PFSK-1 (cell line): ENCODE measurements around the gene CDKN2B-AS1.

Experiments used
- FOXP2 ChIP-seq: optimal IDR thresholded peaks from 2 replicates; pipeline ENCODE3; 2011; ENCODE audit warnings: borderline replicate concordance, control low read depth, inconsistent platforms; ENCODE audit not compliant: insufficient read depth; ENCODE audit errors: extremely low read length, extremely low read depth
- POLR2AphosphoS5 ChIP-seq: IDR thresholded peaks from 2 replicates; pipeline ENCODE4 v1.6.1; 2012; ENCODE audit warnings: low read depth, mild to moderate bottlenecking, control low read depth, low read length, moderate library complexity
- SIN3A ChIP-seq: IDR thresholded peaks from 2 replicates; pipeline ENCODE4 v1.6.1; 2012; ENCODE audit warnings: mild to moderate bottlenecking, low read length, moderate library complexity, borderline replicate concordance; ENCODE audit not compliant: insufficient read depth

DNA sequence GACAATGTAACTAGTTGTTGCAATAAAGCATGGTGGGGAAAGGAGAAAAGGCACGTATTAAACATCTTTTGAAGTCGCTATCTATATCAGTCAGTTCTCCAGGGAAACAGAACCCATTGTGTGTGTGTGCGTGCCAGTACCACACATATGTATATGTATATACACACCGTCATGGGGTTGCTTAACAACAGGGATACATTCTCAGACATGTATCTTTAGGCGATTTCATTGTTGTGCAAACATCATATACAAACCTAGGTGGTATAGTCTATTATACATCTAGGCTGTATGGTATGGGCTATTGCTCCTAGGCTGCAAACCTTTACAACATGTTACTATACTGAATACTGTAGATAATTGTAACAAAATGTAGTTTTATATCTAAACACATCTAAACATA is 2.3 kb downstream of the CDKN2B-AS1 start:
- TF ChIP-seq POLR2AphosphoS5 = no peak
- TF ChIP-seq FOXP2 = no peak
- no peak for TF ChIP-seq SIN3A
